GM19468 (cell line): ENCODE data around the gene RESP18.
"Not testable (repeated sequence)": the region's sequence is repeated elsewhere in the genome, so short reads cannot be mapped to it uniquely, and the experiment has no call there.

Experiments
- ATAC-seq: cut with Tn5 transposase; IDR thresholded peaks from one replicate; pipeline ENCODE4 v1.9.1; 2021; ENCODE audit warnings: mild to moderate bottlenecking, moderate library complexity, moderate number of reproducible peaks; ENCODE audit not compliant: unreplicated experiment; ENCODE audit errors: extremely low read depth

The RESP18 gene

GRCh38 chr2:219327719-219328118 lies 4.8 kb downstream of the RESP18 start:
- ATAC-seq, result no peak

GRCh38 chr2:219325657-219326315 lies 6.8 kb downstream of the RESP18 start:
- ATAC-seq, result no peak

GRCh38 chr2:219325136-219325535 lies 7.4 kb downstream of the RESP18 start:
- ATAC-seq, result no peak

- no peak for ATAC-seq
Measured at GRCh38 chr2:219323434-219323833, 9.1 kb downstream of the RESP18 start.

- ATAC-seq, result no peak
Measured at GRCh38 chr2:219314804-219315468, 17.6 kb downstream of the RESP18 start.

- not testable (repeated sequence) for ATAC-seq
Measured at GRCh38 chr2:219312683-219313263, 19.8 kb downstream of the RESP18 start.

- no peak for ATAC-seq
Measured at GRCh38 chr2:219309278-219309677, 23.3 kb downstream of the RESP18 start, which contains the start of gene PTPRN. Gene PTPRN, minus strand, starts transcription at chr2:219309401. Its CDS starts 69 bp downstream, at chr2:219309332.

GRCh38 chr2:219308142-219309101 lies 24.1 kb downstream of the RESP18 start:
- no peak for ATAC-seq

- ATAC-seq, result no peak
Measured at GRCh38 chr2:219306047-219306446, 26.5 kb downstream of the RESP18 start.

GRCh38 chr2:219304223-219304622 lies 28.3 kb downstream of the RESP18 start:
- ATAC-seq, result no peak

GRCh38 chr2:219302412-219302968 lies 30.1 kb downstream of the RESP18 start:
- no peak for ATAC-seq

GRCh38 chr2:219300022-219300421 lies 32.5 kb downstream of the RESP18 start:
- no peak for ATAC-seq

- ATAC-seq, result no peak
Measured at GRCh38 chr2:219299372-219299760, 33.2 kb downstream of the RESP18 start.

GRCh38 chr2:219298759-219299371 lies 33.7 kb downstream of the RESP18 start:
- no peak for ATAC-seq

- no peak for ATAC-seq
Measured at GRCh38 chr2:219297766-219298456, 34.6 kb downstream of the RESP18 start.

GRCh38 chr2:219296631-219297391 lies 35.7 kb downstream of the RESP18 start:
- no peak for ATAC-seq

GRCh38 chr2:219296142-219296541 lies 36.4 kb downstream of the RESP18 start:
- no peak for ATAC-seq
